ENCODE data around the gene IL17RB. TPM values are rescaled to one million over a fixed set of nuclear protein-coding genes. Genes with fewer than 3 reads are reported as not detected.
A peak's percentile ranks its signal among the peaks of the same experiment; 100 is the strongest.

The IL17RB gene
- total RNA-seq, 1 donor = 0.81 TPM

DNA sequence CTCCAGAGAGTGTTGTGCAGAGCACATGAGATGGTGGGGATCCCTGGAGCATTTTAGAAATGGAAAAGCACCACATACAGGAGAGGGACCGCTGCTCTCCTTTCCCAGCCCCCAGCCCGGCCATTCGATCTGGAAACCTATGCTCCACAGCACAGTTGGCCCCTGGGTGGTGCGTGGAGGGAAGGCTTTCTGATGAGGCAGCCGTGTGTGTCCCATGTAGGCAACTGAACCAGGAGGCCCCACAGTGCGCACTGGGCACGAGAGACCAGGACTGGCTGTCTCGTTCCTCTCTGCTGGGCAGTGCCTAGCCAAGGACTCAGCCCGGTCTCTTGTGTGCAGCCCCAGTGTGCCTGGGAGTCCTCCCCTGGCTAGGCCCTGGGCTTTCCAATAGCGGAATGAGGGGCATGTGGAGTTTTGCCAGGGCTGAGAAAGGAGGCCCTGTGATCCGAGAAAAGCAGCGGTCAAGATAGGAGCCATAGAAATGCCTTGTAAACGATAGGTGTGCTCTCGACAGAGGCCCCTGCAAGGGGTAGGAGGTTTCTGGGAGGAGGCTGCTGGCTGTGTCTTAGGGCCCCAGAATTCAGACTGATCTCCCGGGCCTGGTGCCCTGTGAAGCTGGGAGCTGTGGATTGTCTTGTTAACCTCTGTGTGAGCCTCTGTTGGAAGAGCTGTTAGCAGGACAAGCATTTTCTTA is 39.1 kb upstream of the IL17RB start:
- H3K4me3 ChIP-seq (ENCODE audit: low read depth, low read length) = no peak overlapping the region
- TF ChIP-seq, protein P1, sequence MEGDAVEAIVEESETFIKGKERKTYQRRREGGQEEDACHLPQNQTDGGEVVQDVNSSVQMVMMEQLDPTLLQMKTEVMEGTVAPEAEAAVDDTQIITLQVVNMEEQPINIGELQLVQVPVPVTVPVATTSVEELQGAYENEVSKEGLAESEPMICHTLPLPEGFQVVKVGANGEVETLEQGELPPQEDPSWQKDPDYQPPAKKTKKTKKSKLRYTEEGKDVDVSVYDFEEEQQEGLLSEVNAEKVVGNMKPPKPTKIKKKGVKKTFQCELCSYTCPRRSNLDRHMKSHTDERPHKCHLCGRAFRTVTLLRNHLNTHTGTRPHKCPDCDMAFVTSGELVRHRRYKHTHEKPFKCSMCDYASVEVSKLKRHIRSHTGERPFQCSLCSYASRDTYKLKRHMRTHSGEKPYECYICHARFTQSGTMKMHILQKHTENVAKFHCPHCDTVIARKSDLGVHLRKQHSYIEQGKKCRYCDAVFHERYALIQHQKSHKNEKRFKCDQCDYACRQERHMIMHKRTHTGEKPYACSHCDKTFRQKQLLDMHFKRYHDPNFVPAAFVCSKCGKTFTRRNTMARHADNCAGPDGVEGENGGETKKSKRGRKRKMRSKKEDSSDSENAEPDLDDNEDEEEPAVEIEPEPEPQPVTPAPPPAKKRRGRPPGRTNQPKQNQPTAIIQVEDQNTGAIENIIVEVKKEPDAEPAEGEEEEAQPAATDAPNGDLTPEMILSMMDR (IDR thresholded peaks at IDR 0.05; ENCODE audit: insufficient read depth, low read length) = no peak
- no peak for DNase-seq (ENCODE audit: low read depth)

DNA sequence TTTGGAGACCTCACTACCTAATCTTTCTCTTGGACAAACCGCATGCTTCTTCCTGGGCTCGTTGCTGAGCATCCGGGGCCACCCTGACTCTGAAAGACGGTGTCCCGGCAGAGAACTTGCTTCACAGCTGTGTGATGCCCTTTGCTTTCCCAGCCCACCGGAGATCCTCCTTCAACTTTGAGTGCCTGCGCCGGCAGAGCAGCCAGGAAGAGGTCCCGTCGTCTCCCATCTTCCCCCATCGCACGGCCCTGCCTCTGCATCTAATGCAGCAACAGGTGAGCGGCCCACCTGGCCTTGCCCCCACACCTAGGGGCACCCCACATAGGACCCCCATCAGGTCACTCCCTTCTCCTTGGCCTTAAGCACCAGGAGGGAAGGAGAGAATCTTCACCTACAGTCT is 37.9 kb upstream of the IL17RB start:
- no peak overlapping the region for H3K4me3 ChIP-seq (ENCODE audit: low read depth, low read length)
- no peak for DNase-seq (ENCODE audit: low read depth)
- TF ChIP-seq, protein P1 (IDR thresholded peaks at IDR 0.05; ENCODE audit: insufficient read depth, low read length) = no peak

DNA sequence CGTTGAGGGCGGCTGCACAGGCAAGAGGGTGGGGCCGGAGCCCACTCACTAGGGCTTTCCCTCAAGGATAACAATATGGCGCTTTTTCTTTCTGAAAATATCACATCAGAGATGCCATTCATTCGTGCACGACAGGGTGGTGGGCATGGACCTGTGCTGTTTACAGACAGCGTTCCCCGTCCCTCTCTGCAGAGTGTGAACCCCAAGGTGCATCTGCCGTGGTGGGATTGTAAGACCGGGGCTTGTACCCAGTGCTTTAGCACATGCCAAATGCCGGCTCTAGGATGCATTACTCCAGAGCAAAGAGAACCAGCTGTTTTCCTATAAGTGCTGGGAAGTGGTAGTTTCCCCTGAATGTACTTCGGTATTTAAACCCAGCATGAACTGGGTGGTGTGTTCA is 37.1 kb upstream of the IL17RB start:
- no peak for DNase-seq (ENCODE audit: low read depth)
- TF ChIP-seq, protein P1 (IDR thresholded peaks at IDR 0.05; ENCODE audit: insufficient read depth, low read length) = no peak
- no peak overlapping the region for H3K4me3 ChIP-seq (ENCODE audit: low read depth, low read length)

DNA sequence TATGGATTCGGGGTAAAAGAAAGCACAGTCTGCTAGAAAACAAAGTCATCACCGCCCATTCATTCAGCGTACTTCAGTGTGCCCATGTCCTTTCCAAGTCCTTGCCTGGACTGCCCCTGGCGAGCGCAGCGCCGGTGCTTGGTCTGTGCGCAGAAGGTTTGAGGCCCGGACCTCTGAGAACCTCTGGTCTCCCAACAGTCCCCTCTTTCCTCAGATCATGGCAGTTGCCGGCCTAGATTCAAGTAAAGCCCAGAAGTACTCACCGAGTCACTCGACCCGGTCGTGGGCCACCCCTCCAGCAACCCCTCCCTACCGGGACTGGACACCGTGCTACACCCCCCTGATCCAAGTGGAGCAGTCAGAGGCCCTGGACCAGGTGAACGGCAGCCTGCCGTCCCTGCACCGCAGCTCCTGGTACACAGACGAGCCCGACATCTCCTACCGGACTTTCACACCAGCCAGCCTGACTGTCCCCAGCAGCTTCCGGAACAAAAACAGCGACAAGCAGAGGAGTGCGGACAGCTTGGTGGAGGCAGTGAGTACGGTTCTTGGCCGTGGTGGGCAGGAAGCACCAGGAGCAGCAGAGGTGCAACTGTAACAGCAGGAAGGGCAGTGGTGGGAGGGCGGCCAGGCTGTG is 36.5 kb upstream of the IL17RB start:
- no peak overlapping the region for H3K4me3 ChIP-seq (ENCODE audit: low read depth, low read length)
- TF ChIP-seq, protein P1 (IDR thresholded peaks at IDR 0.05; ENCODE audit: insufficient read depth, low read length) = no peak
- no peak for DNase-seq (ENCODE audit: low read depth)

DNA sequence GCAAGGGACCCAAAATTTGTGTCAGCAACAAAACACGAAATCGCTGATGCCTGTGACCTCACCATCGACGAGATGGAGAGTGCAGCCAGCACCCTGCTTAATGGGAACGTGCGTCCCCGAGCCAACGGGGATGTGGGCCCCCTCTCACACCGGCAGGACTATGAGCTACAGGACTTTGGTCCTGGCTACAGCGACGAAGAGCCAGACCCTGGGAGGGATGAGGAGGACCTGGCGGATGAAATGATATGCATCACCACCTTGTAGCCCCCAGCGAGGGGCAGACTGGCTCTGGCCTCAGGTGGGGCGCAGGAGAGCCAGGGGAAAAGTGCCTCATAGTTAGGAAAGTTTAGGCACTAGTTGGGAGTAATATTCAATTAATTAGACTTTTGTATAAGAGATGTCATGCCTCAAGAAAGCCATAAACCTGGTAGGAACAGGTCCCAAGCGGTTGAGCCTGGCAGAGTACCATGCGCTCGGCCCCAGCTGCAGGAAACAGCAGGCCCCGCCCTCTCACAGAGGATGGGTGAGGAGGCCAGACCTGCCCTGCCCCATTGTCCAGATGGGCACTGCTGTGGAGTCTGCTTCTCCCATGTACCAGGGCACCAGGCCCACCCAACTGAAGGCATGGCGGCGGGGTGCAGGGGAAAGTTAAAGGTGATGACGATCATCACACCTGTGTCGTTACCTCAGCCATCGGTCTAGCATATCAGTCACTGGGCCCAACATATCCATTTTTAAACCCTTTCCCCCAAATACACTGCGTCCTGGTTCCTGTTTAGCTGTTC is 35.0 kb upstream of the IL17RB start:
- H3K4me3 ChIP-seq (ENCODE audit: low read depth, low read length) = no peak overlapping the region
- TF ChIP-seq, protein P1 (IDR thresholded peaks at IDR 0.05; ENCODE audit: insufficient read depth, low read length) = no peak
- no peak for DNase-seq (ENCODE audit: low read depth)

DNA sequence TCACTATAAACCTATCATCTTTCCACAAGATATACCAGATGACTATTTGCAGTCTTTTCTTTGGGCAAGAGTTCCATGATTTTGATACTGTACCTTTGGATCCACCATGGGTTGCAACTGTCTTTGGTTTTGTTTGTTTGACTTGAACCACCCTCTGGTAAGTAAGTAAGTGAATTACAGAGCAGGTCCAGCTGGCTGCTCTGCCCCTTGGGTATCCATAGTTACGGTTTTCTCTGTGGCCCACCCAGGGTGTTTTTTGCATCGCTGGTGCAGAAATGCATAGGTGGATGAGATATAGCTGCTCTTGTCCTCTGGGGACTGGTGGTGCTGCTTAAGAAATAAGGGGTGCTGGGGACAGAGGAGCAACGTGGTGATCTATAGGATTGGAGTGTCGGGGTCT is 33.9 kb upstream of the IL17RB start:
- H3K4me3 ChIP-seq (ENCODE audit: low read depth, low read length) = no peak overlapping the region

More for the DNA sequence above, 33.9 kb upstream of the IL17RB start:
- no peak for DNase-seq (ENCODE audit: low read depth)
- TF ChIP-seq, protein P1 (IDR thresholded peaks at IDR 0.05; ENCODE audit: insufficient read depth, low read length) = peak; percentile 17
